HL-60/S4 treated with phorbol 12-myristate 13-acetate at 8.2 ng/mL for 4 days and 3 days (cell line): ENCODE results near the gene HTR1B.

Experiments
- in situ Hi-C: fragments of 300-500 bp; cut with MboI; formaldehyde crosslinking; loops from 2 replicates; pipeline ENCODE4 v1.15.0; 2022; ENCODE audit warnings: low sequenced_read_pairs

The HTR1B gene, protein sequence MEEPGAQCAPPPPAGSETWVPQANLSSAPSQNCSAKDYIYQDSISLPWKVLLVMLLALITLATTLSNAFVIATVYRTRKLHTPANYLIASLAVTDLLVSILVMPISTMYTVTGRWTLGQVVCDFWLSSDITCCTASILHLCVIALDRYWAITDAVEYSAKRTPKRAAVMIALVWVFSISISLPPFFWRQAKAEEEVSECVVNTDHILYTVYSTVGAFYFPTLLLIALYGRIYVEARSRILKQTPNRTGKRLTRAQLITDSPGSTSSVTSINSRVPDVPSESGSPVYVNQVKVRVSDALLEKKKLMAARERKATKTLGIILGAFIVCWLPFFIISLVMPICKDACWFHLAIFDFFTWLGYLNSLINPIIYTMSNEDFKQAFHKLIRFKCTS

DNA sequence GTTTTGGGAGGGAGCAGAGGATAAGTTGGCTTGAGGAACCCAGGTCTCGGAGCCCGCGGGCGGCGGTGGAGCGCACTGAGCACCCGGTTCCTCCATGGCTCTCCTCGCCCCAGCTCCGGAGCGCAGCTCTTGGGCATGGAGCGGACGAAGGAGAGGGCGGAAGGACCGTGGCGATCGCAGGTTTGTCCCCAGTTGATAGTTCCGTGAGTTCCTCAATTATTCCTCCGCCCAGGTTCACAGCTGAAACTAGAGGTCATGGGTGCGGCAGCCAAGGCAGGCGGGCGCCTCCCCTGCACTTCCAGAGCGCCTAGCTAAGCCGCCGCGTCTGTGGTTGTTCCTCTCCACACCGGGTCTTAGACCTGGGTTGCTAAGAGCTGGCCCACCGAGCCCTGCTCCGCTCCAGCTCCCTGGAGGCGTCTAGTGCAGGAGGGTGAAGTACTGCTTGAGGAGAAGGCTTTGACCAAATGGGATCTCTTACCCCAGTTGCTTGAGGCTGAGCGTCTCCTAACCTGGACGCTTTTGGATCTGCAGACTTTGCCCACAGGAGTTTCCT, at the start of gene HTR1B:
HTR1B (minus strand) TSS at position 184 of the 553 bp plus-strand sequence; CDS start at position 96, 88 bp downstream.
- in situ Hi-C loops, result no loop called here

- in situ Hi-C loops, result no loop called here
Observed at GRCh38 chr6:77512554-77512953, 49.3 kb upstream of the HTR1B start.

- in situ Hi-C loops, result no loop called here
Observed at GRCh38 chr6:77511860-77512259, 48.6 kb upstream of the HTR1B start.

DNA sequence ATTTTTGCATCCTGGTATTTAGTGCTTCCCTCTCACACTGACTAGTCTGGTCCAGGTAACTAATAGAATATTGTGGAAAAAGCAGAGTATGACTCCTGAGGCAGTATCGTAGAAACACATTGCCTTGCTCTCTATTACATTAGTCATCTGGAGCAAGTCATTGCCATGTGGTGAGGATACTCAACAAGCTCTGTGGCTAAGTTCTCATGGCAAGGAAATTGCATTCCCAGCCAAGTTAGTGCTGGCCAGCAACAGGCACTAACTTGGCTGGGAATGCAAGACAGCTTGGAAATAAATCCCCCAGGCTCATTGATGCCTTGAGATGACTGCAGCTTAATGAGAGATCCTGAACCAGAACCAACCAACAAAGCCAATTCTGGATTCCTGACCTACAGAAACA, 39.7 kb upstream of the HTR1B start:
- in situ Hi-C loops, result no loop called here

DNA sequence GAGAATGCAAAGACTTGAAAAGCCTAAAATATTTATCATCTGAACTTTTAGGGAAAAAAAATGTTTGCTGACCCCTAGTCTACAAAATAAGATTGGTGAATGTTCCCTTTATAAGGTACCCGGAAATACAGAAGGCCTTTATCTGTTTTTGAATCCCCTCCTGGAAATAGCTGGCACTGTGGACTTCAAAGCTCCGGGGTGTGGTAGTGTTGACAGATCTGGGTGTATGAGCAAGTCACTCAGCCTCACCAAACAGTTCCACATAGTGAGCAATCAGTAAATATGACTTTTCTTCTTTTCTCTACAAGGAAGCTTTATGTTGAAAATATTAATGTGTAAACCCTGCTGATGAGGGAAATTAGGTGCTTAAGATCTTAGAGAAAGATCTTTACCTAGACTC, 29.2 kb upstream of the HTR1B start:
- in situ Hi-C loops, result no loop called here

DNA sequence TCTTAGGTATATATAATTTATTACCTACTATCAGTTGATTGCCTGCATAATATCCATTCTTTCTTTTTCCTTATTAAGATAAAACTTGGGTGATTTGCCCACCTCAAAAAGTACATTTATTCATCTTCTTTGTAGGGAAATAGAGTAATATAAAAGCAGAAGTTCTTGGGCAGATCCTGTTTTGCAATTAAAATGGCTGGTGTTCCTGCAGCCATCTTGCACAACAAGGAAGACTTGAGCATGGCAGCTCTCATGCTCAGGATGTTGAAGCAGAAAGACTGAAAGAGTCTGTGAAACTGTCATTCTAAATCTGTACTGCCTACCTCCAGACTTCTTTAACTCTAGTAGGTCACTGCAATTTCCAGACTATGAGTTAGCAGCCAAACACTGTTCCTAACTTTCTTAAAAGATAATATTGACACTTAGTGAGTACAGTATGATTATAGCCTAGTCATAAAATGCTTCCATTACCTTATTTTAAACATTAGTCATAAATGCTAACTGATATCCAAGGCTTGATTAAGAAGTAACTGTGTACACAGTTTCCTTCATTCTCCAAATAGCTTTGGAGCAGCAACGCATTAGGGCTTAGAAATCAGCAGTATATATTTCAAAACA, 24.6 kb upstream of the HTR1B start:
- in situ Hi-C loops, result no loop called here

DNA sequence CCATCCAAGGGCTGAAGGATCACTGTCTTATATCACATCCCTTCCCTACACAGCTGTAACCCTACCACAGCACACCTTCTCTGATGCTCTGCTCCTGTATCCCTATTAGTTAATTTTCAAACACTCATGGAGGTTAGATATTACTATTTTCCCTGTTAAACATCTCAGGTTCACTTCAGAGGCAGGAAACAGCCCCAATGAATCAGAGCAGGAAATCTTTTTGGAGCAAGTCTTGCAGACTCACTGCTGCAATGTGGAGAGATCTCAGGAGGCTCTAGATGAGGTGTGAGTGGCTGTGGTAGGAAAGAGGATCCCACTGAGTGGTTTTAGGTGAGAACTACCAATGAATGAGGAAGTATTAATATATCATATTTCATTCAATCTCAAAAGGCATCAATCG, 19.7 kb upstream of the HTR1B start:
- in situ Hi-C loops, result no loop called here

- in situ Hi-C loops, result no loop called here
Observed at GRCh38 chr6:77474973-77475372, 11.7 kb upstream of the HTR1B start.

DNA sequence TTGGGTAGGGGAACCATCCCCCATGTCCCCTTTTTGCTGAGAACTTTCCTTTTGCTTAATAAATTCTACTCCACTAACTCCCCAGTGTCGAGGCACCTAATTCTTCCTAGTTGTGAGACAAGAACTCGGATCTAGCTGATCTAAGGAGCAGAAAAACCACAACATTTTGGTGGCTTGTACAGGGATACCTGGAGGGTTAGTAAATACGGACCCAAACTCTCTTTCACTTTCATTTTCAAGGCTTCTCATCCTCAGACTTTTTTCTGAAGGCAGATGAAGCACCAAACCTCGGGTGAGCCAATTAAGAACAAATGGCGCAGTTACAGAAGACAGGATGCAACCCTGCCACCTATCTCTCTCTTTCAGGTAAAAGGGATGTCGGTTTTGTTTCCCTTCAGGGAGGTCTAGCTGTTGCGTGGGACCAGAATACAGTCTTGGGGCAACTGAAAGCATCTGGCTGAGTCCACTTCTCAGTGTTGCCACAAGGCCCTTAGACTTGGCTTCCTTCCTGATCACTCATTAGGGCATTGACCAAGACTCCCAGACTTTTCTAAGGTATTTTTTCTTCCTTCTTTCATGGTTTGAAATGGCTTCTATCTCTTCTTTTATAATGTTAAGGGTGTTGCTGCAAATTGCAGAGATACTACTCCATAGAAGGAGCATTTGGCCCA, 11.1 kb upstream of the HTR1B start:
- in situ Hi-C loops, result no loop called here

DNA sequence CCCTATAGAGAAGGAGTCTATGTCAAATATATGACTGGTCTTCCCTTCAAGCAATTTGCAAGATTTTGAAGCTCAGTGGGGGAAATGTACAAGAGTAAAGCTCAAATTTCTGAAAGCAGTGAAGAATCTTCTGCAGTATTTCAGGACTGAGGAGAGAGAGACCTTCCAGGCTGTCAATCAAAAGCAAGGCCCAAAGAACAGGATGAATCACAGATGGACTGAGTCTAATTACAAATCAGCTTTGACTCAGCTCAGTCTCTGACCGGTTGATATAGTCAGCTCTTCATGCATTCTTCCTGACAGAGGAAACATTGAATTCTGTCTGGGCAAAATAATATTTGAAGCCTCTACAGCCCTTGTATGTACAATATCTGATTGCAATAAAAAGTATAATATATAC, 7.7 kb upstream of the HTR1B start:
- in situ Hi-C loops, result no loop called here

GRCh38 chr6:77468939-77469338, 5.6 kb upstream of the HTR1B start:
- in situ Hi-C loops, result no loop called here

DNA sequence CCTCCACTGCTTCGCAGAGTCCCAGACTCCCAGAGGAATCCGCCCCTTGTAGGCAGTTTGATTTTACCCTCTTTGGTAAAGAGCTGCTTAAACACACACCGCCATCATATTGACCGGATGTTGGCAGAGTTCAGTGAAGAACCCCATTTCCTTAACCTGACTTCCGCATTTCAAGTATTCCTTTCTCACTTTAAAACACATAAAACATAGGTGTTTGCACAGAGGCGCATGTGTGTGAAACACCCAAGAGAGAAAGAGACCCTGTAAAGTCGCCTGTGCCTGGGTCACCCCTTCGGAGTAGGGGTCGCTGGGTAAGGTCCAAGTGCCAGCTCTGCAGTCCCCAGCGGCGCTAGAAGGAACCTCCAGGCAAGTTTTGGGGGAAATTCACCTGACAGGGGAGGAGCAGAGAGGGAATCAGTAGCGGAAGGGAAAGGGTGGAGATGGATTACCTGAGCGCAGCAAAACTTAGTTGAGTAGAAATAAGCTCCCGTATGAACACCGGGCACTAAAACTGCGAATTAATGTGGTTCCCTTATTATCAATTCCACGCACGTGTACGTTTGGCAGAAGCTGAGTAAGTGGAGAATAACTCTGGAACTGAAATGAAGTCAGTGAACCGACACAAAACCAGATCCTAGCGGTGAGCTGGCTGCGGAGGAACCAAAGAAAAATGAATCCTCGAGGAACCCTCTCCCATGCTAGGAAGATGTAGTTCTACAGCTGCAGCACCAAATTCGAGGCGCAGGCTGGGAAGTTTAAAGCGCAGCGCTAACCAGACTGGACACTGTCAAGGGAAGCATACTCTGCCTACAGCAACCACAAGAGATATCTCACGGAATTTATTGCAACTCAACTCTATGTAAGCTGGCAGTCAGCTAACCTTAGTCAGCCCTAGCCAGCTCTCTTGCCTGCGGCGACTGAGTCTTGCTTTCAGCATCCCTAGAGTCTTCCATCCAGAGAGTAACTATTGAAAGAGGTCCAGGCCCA, 3.5 kb upstream of the HTR1B start:
- in situ Hi-C loops, result no loop called here

DNA sequence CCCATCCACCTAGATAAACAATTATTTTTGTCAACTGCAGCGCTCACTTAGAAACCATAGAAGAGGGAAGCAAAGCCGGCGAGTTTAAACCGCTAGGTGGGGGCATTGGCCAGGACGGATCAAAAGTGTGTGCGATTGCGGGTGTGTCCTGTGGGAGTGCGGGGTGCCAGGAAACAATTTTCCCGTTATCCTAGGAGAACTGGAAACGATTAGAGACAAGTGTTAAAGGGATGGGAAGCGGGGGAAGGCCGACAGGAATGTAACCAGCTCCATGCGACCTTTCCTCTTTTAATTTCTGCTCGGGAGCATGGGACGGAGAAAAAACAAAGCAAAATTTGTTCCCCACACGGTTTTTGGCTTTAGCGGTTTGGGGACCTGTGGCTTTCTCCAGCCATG, 2.8 kb upstream of the HTR1B start:
- in situ Hi-C loops, result no loop called here

- in situ Hi-C loops, result no loop called here
Observed at GRCh38 chr6:77464495-77464867, 1.2 kb upstream of the HTR1B start.

GRCh38 chr6:77463861-77464494, 687 bp upstream of the HTR1B start:
- in situ Hi-C loops, result no loop called here

- in situ Hi-C loops, result no loop called here
Observed at GRCh38 chr6:77462359-77463307, 658 bp downstream of the HTR1B start.

DNA sequence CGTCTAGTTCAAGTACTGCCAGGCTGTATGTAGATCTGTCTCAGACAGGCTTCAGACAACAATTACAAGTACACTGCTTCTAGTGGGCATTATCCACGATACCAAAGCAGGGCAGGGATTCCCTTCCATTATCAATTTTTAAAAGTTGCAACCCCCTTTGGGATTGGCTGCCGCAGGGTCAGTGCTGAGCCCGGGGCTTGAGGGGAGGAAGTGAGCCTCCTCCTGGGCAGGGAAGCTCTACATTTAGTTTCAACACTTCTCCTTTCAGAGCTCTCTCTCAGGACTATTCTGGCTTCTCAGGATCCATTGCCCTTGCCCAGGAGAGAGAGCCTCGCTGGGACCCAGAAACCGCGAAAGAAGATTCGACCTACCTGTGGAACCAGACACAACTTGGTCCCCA, 1.5 kb downstream of the HTR1B start:
- in situ Hi-C loops, result no loop called here

DNA sequence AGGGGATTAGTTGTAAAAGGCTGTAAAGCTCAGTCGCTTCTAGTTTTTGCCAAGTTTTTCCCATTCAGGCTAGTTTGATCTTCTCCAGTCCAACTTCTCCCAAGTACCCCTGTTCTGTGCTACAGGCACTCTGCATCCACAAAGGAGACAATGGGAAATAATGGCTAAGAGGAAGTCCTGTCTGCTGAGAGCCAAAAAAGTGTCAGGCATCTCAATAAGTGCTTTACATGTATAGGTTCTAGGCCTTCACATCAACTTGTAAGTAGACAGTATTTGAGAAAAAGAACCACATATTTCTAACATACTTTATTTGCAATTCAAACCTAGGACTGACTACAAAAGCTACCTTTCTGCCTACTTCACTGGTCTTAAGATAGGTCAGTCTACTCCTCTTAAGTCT, 4.9 kb downstream of the HTR1B start:
- in situ Hi-C loops, result no loop called here

DNA sequence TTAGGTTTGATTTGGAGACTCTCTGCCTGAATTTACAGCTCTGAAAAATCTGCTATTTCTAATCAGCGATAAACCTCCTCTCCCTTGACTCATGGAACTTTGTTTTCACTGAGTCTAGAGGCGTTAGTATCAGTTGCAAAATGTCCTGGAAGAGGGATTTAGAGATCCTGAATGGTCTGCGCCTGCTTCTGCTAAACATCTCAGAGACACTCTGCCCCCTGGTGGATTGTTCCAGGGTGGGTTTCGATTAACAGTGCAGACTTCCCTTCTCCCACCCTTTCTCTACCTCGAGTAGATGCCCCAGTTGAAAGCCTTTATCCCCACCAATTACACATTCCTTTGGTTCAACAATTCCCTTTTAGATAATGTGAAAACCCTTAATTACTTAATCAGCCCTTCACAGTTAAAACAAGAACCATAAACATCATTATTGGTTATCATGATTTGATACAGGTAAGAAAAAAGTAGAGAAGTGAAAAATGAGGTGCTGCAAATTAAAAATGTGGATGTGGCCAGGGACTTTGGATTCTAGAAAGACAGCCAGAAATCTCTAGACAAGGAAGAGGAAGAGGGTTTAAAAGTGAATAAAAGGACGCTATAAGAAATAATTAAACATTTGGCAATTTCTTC, 5.5 kb downstream of the HTR1B start:
- in situ Hi-C loops, result no loop called here
